Fibroblast of skin of left quadriceps (primary cell): Measurements from ENCODE around the gene FGD6.
"Not testable (repeated sequence)": the region's sequence is repeated elsewhere in the genome, so short reads cannot be mapped to it uniquely, and the experiment has no call there.

Experiments used
- DNase-seq, 2 experiments: peaks; one replicate each; pipeline ENCODE4 v3.0.0-alpha.2; 2013; ENCODE audit warnings: low read depth in 2 of 2

FGD6 gene

DNA sequence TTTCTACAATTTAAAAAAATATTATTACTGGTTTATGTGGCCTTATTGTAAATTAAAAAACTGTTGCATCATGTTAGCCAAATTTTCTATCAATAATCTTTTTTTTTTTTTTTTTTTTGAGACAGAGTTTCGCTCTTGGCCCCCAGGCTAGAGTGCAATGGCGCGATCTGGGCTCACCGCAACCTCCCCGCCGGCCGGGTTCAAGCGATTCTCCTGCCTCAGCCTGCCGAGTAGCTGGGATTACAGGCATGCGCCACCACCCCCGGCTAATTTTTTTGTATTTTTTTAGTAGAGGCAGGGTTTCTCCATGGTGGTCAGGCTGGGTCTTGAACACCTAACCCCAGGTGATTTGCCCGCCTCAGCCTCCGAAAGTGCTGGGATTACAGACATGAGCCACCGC is 16.9 kb upstream of the FGD6 start:
- not testable (repeated sequence) for DNase-seq

DNA sequence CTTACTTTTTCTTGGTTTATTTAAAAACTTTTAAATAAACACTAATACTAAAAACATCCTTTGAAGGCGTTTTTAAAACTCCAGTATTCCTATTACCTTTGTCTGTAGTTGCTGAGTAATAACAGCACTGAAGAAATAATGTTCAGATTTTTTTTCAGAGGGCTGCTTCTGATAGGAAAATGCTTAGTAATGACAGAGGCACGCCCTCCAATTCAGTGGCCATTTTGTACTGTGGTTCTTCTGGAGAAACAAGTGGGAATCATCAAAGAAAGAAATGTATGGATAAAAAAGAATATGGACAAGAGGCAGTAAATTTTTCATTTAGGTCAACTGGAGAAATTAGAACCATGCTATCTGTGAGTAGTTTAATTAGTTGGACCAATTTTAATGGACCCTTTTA is 13.9 kb upstream of the FGD6 start:
- DNase-seq, result no peak

DNA sequence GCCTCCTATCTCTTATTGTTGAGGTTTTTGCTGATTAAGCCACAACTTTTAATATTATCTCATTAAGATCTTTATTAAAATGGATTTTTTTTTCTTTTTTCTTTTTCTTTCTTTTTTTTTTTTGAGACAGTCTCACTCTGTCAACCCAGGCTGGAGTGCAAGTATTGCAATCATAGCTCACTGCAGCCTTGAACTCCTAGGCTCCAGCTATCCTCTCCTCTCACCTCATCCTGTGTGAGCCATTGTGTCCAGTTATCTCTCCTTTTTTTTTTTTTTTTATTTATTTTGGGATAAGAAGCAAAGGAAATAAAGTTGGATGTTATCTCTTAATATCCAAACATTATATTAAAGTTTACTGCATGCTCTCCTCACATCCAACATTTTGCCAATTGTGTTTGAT is 13.0 kb upstream of the FGD6 start:
- no peak for DNase-seq

DNA sequence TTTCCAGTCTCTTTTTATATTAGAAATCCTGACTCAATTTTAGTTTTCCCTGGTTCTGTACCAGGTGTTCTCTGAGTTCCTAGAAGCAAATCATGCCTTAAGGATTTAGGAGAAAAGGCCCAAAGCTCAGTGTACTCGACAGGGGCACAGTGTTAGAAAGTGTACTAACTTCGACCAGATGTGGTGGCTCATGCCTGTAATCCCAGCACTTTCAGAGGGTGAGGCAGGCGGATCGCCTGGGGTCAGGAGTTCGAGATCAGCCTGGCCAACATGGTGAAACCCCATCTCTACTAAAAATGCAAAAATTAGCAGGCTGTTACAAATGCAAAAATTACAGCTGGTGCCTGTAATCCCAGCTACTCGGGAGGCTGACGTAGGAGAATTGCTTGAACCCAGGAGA is 12.4 kb upstream of the FGD6 start:
- DNase-seq, result no peak

DNA sequence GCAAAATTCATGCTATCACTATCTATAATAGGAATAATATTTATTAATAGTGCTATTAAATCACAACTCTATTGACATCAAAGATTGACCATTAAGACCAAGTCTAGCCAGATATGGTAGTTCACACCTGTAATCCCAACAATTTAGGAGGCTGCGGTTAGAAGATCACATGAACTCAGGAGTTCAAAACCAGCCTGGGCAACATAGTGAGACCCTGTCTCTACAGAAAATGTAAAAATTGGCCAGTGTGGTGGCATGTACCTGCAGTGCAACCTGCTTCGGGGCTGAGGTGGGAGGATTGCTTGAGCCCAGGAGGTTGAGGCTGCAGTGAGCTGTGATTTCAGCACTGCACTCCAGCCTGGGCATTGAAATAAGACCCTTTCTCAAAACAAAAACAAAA is 11.3 kb upstream of the FGD6 start:
- no peak for DNase-seq

DNA sequence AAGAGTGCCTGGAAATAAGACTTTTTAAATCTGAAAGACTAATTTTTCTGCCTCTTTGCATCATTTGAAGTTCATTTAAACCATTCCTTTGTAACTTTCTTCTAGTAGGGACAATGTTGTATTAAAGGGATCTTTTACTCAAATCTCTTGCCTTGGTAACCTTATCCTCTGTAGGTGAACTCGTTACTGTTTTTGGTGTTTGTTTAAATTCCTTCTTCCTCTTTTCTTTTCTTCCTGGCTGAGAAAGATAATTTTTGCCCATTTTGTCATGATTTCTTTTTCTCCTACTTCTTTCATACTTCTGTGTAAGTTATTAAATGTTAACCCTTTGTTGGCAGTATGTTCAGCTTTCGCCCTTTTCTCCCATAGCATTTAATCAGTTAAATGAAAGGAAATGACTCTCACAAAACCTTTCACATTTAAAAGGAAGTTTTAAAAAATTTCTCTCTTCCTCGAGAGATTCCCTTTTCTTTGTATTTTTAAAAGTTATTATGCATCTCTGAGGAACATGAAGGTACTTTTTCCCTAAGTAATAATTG is 10.6 kb upstream of the FGD6 start:
- DNase-seq, result no peak

DNA sequence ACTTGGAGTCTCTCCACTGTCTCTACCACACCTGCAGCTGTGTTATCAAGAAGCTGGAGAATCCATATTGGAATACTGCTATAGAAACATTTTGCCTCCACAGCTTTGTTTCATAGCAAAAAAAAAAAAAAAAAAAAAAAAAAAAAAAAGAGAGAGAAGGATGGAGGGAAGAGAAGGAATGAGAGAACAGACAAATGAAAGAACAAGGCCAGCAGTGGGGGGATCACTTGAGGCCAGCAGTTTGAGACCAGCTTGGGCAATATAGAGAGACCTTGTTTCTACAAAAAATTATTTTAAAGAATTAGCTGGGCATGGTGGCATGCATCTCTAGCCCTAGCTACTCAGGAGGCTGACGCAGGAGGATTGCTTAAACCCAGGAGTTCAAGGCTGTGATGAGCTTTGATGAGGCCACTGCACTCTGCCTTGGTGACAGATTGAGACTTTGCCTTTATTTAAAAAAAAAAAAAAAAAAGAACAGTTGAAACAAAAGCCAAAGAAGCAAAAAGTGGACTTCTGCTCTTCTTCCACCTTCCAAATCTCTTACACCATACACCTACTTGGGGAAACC is 8.5 kb upstream of the FGD6 start:
- DNase-seq, result no peak

DNA sequence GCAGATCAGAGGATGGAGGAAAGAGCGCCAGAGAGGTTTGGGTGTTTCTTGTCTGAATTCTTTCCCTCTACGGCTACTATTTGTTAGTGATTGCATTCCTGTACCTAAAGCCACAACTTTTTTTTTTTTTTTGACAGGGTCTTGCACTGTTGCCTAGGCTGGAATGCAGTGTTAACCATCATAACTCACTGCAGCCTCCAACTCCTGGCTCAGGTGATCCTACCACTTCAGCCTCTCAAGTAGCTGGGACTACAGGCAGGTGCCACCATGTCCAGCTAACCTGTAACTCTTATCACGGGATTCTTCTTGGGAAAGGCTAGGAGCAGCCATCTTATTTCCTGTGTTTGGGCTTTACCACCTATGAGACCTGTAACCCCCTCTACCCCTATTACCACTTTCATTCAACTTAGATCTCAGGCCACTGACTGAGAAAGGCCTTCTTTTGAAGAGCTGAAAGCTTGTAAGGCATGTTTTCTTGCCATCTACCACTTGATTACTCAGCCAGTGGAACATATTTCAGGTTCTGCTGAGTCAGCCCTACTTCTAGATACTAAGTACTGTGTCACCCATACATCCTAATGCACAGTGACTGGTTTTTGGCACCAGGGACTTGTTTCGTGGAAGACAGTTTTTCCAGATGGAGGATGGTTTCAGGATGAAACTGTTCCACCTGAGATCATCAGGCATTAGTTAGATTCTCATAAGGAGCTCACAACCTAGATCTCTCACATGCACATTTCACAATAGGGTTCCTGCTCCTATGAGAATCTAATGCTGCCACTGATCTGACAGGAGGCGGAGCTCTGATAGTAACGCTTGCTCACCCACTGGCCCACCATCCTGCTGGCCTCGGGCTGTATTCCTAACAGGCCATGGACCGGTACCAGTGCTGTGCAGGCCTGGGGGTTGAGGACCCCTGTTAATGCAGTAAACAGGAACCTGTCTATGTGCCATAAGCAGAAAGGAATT is 7.2 kb upstream of the FGD6 start:
- DNase-seq, result peak in 1 of 2 experiments; percentile 23

DNA sequence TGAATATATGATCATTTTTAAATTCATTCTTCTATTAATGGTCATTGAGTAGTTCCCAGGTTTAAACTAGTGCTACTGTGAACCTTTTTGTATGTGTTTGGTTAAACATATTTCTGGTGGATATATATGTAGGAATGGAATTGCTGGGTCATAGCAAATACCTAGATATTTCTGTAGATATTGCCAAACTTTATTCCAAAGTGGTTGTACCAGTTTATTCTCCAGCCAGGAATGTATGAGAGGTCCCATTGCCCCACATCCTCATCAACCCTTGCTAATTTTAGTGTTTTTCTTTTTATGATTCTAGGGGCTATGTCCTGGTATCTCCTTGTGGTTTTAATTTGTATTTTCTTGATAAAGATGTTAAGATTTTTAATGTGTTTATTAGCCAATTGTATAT is 3.5 kb upstream of the FGD6 start:
- no peak for DNase-seq

DNA sequence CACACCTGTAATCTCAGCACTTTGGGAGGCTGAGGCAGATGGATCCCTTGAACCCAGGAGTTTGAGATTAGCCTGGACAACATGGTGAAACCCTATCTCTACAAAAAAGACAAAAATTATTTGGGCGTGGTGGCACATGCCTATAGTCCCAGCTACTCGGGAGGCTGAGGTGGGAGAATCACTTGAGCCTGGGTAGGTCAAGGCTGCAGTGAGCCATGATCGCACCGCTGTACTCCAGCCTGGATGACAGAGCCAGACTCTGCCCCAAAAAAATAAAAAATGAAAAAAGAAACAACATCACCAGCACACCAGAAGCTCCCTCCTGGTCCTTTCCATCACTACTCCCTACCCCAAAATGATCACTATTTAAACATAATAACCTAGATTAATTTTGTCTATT is 2.9 kb upstream of the FGD6 start:
- DNase-seq, result no peak

DNA sequence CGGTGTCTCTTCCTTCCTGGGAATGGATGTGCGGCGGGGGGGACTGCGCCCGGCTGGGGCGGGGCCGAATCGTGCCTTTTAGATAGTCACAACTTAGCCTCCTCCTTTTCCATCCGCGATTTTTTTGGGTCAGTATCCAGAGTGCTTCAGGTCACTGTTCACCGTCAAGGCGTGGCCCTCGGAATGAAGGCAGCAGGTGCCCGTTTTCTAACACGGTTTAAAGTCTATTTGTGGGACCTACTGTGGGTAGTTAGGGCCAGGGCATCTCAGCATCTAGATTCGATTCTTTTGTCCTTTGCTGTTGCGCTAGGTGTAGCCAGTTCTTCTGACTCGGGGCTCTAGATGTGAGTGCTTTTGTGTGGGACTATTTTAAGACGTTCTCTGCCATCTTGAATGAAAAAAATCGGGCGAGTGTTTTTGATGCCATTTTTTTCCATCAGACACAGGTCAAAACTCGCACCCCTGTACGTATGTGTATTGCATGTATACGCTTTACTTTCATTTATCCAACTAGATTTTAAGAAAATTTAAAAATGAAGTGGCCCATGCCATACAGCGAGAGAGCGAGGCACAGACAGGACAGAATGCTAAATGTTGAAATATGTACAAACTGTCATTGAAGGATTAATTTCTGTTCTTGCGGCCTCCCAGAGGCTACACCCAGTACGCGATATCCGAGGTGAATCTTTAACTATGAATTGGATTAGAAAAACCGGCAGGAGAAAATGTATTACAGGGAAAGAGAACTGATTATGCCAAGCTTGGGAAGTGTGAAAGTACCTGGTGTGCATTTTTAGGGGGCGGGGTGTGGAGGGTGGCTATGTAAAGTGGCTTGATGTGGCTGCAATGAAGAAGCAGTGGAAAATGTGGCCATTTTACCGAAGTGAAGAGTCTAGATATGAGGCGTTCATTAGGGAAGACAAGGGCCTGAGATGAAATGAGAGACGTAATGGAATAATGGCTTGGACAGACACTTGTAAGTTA is 1.2 kb upstream of the FGD6 start:
- no peak for DNase-seq

DNA sequence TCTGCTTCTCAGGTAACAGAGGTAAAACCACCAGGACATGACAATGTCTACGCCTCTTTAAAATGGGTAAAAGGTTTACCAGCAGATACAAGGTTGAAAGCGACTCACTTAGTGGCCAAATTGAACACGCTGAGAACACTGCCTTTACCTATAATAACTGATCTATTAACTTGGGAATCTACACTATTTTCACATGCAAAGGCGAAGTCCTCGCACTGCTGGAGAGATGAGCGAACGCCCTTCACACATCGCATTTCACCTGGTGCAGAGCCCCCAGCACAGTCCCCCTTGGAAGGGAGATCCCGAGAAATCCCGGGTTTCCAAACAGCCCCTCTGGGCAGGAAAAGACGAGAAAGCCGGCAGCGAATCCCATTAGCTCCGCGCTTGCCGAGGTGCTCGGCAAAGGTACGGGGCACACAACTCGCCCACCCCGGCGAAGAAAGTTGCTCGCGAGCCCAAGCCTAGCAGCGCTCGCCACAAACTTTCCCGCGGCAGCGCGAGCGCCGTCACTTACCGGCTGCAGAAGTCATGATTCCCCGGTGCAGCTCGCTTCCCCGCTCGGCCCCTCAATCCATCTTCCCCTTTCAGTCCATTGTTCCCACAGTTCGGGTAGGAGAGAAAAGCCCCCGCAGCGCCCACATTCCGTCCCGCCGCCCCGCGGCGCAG is 423 bp downstream of the FGD6 start:
- DNase-seq, result no peak

DNA sequence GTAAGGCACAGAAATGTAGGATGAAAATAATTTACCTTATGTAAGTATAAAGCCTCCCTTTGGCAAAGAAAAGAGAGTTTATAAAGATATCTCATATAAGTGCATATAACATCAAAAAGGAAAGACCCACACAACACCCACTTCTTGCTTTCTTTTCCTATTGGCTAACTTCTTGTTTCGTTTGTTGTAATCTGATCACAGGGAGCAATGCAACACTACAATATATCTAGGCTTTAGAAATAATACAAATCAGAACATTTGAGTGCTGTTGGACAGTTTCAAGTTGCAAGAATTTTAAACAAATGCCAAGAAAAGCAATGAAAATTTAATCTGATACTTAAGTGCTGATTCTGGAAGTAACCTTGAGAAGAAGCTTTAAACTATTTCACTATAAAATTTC is 1.3 kb downstream of the FGD6 start:
- DNase-seq, result no peak

DNA sequence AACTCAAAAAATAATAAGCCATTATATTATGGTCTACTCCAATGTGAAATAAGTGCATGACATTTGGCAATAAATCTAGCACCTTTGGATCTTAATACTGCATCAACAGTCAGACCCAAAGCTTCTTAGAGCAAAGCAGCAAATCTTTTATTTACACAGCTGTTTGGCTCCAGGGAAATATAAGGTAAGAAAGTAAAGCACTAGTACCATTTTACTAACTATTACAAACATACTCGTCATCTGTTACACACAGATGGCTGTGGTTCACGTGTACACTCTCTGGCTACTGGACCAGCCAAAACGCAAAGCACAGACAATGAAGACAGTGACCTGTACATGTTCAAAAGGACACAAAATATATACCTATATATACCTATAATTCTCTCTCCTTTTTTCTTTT is 2.8 kb downstream of the FGD6 start:
- DNase-seq, result no peak

DNA sequence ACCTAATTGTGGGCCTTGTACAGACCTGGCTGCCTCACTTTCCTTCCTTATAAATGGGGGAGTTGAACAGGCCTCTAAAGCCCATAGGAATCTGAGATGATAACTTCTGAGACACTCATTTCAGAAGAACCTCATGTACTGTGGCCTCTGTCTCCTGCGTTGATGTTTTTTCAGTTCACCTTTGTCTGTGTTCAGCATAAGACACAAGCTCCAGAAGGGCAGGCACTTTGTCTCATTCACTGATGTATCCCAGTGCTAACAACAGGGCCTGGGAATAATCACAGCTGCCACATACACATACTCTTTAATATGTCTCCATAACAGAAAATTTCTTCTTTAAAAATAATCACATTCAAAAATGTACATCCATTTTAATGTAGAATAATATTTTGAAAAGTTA is 3.3 kb downstream of the FGD6 start:
- DNase-seq, result no peak

DNA sequence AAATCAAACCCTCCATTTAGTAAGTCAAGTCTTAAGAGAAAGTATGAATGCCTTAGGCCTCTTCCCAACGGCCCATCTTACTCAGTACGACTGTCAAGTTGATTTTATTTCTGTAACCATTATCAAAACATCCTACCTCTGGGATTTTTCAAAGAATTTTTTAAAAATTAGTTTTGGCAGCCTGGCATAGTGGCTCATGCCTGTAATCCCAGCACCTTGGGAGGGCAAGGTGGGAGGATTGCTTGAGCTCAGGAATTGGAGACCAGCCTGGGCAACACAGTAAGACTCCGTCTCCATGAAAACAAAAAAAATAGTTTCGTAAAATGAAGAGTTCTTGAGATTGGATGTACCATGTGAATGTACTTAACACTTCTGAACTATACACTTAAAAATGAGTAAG is 4.1 kb downstream of the FGD6 start:
- no peak for DNase-seq

DNA sequence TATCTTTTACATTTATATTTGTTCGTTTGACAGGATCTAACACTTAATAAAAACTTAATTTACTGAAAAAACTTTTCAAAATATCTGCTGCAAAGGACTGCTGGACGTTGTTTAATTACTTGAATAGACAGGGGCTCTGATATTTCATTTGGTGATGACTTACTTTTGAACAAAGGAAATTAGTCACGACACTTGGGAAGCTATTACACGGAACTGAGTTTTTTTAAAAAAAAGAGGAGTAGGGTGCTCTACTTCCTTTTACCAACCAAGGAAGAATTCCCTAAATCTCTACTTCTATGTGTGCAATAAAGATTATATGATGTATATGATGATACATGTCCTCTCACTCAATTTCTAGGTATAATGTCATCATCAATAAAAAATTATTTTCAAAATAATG is 4.7 kb downstream of the FGD6 start:
- DNase-seq, result no peak

DNA sequence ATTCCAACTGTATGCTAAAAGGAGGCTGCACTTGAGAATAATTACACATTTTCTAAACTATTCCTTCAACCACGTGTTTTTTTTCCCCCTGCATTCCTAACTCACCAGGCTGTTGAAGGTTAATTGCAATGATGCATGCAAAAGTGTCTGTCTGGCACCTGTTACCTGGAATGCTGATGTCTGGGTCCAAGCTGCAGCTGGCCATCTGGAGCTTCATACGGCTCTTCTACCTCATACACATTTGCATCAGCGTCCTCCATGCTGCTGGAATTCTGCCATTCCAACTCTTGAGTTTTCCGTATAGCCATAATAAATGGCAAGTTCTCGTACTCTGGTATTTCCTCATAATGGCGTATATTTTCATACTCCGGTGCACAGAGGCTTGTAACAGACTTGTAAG is 8.6 kb downstream of the FGD6 start:
- no peak for DNase-seq

DNA sequence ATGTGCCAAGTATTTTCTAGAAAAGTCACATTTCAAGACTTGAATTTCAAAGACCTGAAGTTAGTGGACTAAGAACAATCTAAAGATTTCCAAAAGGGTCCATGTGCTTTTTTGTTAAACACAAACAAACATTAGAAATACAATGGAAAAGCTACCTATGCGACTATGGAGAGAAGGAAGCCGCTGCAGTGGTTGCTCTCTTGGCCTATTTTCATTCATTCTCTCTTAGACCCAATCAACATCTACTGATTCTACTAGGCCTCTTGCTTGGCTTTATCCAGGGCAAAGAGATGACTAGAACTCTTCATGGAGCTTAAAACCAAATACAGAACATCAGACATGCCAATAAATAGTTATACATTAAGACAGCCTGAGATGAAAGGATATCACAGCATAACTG is 9.9 kb downstream of the FGD6 start:
- no peak for DNase-seq

DNA sequence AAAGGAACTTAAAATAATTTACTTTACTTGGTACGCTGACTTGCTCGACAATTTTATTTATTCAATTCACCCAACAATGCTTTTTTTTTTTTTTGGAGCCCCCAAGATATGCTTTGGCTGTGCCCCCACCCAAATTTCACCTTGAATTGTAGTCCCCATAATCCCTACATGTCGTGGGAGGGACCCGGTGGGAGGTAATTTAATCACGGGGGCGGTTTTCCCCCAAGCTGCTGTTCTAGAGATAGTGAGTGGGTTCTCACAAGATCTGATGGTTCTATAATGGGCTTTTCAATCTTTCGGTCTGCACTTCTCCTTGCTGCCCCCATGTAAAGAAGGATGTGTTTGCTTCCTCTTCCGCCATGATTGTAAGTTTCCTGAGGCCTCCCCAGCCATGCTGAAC is 10.4 kb downstream of the FGD6 start:
- no peak for DNase-seq

DNA sequence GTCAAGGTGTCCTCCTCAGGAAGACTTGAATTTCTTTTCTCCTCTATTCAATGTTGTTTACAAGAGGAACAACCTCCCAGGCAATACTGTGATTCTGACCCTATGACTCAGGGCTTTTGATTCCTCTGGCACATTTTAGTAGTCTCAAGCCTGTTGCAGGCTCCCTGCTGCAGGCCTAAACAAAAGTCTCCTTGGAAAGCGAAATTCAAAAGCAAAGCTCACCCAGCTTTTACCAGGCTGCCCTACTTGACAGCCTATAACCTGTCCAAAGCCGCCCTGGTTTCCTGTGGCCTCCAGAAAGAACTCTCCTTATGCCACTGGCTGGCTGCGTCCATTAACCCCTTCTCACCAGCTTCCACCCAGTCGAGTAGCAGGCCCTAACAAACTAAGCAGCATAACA is 11.6 kb downstream of the FGD6 start:
- DNase-seq, result no peak
